CD14-positive monocyte (primary cell): Measurements from ENCODE around the gene DIAPH2. TPM values are rescaled to one million over a fixed set of nuclear protein-coding genes. Genes with fewer than 3 reads are reported as not detected.

ENCODE experiments used
- DNase-seq, 3 donors: peaks; one replicate each; pipeline ENCODE4 v3.0.0-alpha.2; 2011 to 2022
- H2AFZ ChIP-seq: 2 replicates; pipeline ENCODE4 v1.6.0; 2012; ENCODE audit warnings: mild to moderate bottlenecking, low read depth, low read length, inconsistent platforms; ENCODE audit not compliant: insufficient read depth, poor library complexity, severe bottlenecking
- H3K27ac ChIP-seq, 2 donors: 1 replicate in 1 of 2; 2 replicates in 1 of 2; pipeline ENCODE4 v1.5.1; 2012 to 2013; ENCODE audit warnings: low read length in 2 of 2, control low read depth in 1 of 2, inconsistent platforms in 1 of 2, low read depth in 1 of 2, mild to moderate bottlenecking in 1 of 2
- H3K27me3 ChIP-seq, 2 donors: one replicate each; pipeline versions ENCODE4 v1.6.0 to v1.6.1; 2011 to 2013; ENCODE audit warnings: low read length in 2 of 2; ENCODE audit not compliant: control insufficient read depth in 2 of 2, insufficient read depth in 2 of 2
- H3K36me3 ChIP-seq, 2 donors: replicated peaks in 1 of 2; 1 replicate in 1 of 2; 2 replicates in 1 of 2; pipeline versions ENCODE4 v1.5.1 to v1.6.1; 2012 to 2013; ENCODE audit warnings: low read length in 2 of 2, control low read depth in 1 of 2, inconsistent platforms in 1 of 2, mild to moderate bottlenecking in 1 of 2; ENCODE audit not compliant: insufficient read depth in 2 of 2, control insufficient read depth in 1 of 2
- H3K4me1 ChIP-seq, 2 donors: 1 replicate in 1 of 2; 2 replicates in 1 of 2; pipeline versions ENCODE4 v1.5.1 to v1.6.1; 2012 to 2013; ENCODE audit warnings: low read length in 2 of 2, control low read depth in 1 of 2, inconsistent platforms in 1 of 2, mild to moderate bottlenecking in 1 of 2, moderate library complexity in 1 of 2; ENCODE audit not compliant: insufficient read depth in 2 of 2, control insufficient read depth in 1 of 2
- H3K4me2 ChIP-seq: replicated peaks from 2 replicates; pipeline ENCODE3; 2012; ENCODE audit warnings: low read length, moderate library complexity, mild to moderate bottlenecking; ENCODE audit not compliant: poor library complexity, severe bottlenecking; ENCODE audit errors: extremely low read depth
- H3K4me3 ChIP-seq, 3 experiments: fragments of 200-600 bp in 1 of 3; sonication (generic) in 1 of 3; replicated peaks in 1 of 3; 1 replicate in 2 of 3; 2 replicates in 1 of 3; pipeline ENCODE4 v1.5.1; 2011 to 2013; ENCODE audit warnings: low read length in 3 of 3, mild to moderate bottlenecking in 3 of 3, control low read depth in 2 of 3, low read depth in 2 of 3, inconsistent platforms in 1 of 3, moderate library complexity in 1 of 3
- H3K79me2 ChIP-seq: 2 replicates; pipeline ENCODE4 v1.6.0; 2012; ENCODE audit warnings: mild to moderate bottlenecking, control low read depth, inconsistent platforms, low read length, moderate library complexity; ENCODE audit not compliant: insufficient read depth
- H3K9ac ChIP-seq: 2 replicates; pipeline ENCODE4 v1.6.0; 2017; ENCODE audit warnings: low read length, mild to moderate bottlenecking; ENCODE audit not compliant: insufficient read depth, poor library complexity, severe bottlenecking
- H3K9me3 ChIP-seq, 2 donors: replicated peaks in 1 of 2; 1 replicate in 1 of 2; 2 replicates in 1 of 2; pipeline versions ENCODE4 v1.5.1 to v1.6.1; 2012 to 2013; ENCODE audit warnings: low read length in 2 of 2, control low read depth in 1 of 2; ENCODE audit not compliant: control insufficient read depth in 1 of 2, insufficient read depth in 1 of 2
- H4K20me1 ChIP-seq: 2 replicates; pipeline ENCODE4 v1.6.0; 2012; ENCODE audit warnings: mild to moderate bottlenecking, low read length, control low read depth, moderate library complexity; ENCODE audit not compliant: insufficient read depth
- H3K27ac Mint-ChIP-seq, 7 donors: one replicate each; pipeline ENCODE4 v1.8.0; 2020; ENCODE audit warnings: mild to moderate bottlenecking in 7 of 7, mixed read lengths in 7 of 7, moderate library complexity in 6 of 7, inconsistent platforms in 2 of 7
- H3K27me3 Mint-ChIP-seq, 3 donors: one replicate each; pipeline ENCODE4 v1.8.0; 2021 to 2022; ENCODE audit warnings: low read depth in 3 of 3, mild to moderate bottlenecking in 3 of 3, mixed read lengths in 3 of 3, moderate library complexity in 3 of 3, inconsistent platforms in 1 of 3
- H3K36me3 Mint-ChIP-seq, 2 donors: one replicate each; pipeline ENCODE4 v1.8.0; 2020; ENCODE audit warnings: mixed read lengths in 2 of 2, inconsistent platforms in 1 of 2, mild to moderate bottlenecking in 1 of 2
- H3K4me1 Mint-ChIP-seq: one replicate; pipeline ENCODE4 v1.8.0; 2020; ENCODE audit warnings: mild to moderate bottlenecking, mixed read lengths
- H3K4me3 Mint-ChIP-seq, 2 donors: one replicate each; pipeline ENCODE4 v1.8.0; 2020; ENCODE audit warnings: mild to moderate bottlenecking in 2 of 2, mixed read lengths in 2 of 2, moderate library complexity in 1 of 2
- H3K9me3 Mint-ChIP-seq, 7 donors: one replicate each; pipeline ENCODE4 v1.8.0; 2020 to 2022; ENCODE audit warnings: mixed read lengths in 7 of 7, mild to moderate bottlenecking in 6 of 7, moderate library complexity in 6 of 7, inconsistent platforms in 2 of 7
- WGBS: methylation state at CpG from one replicate; pipeline ENCODE4 v1.1.5; 2013; ENCODE audit warnings: missing lambda C conversion rate; ENCODE audit not compliant: insufficient coverage; 5-methylcytosine and 5-hydroxymethylcytosine counted together
- intact Hi-C, 2 donors: fragments of 100-400 bp; cut with micrococcal nuclease; formaldehyde crosslinking; loops; one replicate each; pipeline versions ENCODE4 v1.15.0 to v1.15.1; 2023
- polyA plus RNA-seq, 3 donors: library from polyadenylated mRNA; depleted of rRNA in 1 of 3; unstranded in 2 of 3; stranded (reverse) in 1 of 3; fragments of 300-500 nt in 2 of 3; fragments of >200 nt in 1 of 3; fragmentation: Illumina TruSeq in 2 of 3; gene quantifications; 1 replicate in 2 of 3; 2 replicates in 1 of 3; pipeline ENCODE4 v1.2.3, GENCODE V29; 2012 to 2021
- TF ChIP-seq, protein P1 (sequence below): fragments of 200-600 bp; IDR thresholded peaks from one replicate; pipeline ENCODE4 v1.8.0; 2022; ENCODE audit warnings: antibody characterized with exemption, mild to moderate bottlenecking

The DIAPH2 gene
- polyA plus RNA-seq, 3 donors: 9.5 to 20.5 (median 11.4) TPM

- Mint-ChIP-seq H3K27ac (no peak overlapping the region), H3K9me3 (peaks cover 0 to 1% (median 0%) of the 10 kb centered on the region in 7 donors), H3K36me3 (peaks cover 2 to 4% of the 10 kb centered on the region in 2 donors), H3K4me3 (no peak overlapping the region), H3K4me1 (peaks cover 14% of the 10 kb centered on the region), H3K27me3 (peaks cover 0 to 2% (median 0%) of the 10 kb centered on the region in 3 donors)
- intact Hi-C loops: no loop called here
- peaks cover 0 to 6% of the 10 kb centered on the region in 2 donors for H3K4me1 ChIP-seq
- H3K9me3 ChIP-seq: no peaks in the 10 kb centered on the region
- H3K27ac ChIP-seq: no peak overlapping the region
- H3K4me2 ChIP-seq: no peak overlapping the region
- TF ChIP-seq, protein P1, sequence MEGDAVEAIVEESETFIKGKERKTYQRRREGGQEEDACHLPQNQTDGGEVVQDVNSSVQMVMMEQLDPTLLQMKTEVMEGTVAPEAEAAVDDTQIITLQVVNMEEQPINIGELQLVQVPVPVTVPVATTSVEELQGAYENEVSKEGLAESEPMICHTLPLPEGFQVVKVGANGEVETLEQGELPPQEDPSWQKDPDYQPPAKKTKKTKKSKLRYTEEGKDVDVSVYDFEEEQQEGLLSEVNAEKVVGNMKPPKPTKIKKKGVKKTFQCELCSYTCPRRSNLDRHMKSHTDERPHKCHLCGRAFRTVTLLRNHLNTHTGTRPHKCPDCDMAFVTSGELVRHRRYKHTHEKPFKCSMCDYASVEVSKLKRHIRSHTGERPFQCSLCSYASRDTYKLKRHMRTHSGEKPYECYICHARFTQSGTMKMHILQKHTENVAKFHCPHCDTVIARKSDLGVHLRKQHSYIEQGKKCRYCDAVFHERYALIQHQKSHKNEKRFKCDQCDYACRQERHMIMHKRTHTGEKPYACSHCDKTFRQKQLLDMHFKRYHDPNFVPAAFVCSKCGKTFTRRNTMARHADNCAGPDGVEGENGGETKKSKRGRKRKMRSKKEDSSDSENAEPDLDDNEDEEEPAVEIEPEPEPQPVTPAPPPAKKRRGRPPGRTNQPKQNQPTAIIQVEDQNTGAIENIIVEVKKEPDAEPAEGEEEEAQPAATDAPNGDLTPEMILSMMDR: no peak
- H2AFZ ChIP-seq: no peak overlapping the region
- H3K36me3 ChIP-seq: peaks cover 2 to 6% of the 10 kb centered on the region in 2 donors
- H3K79me2 ChIP-seq: no peaks in the 10 kb centered on the region
- H3K9ac ChIP-seq: no peak overlapping the region
- no peaks in the 10 kb centered on the region for H4K20me1 ChIP-seq
- no peak overlapping the region for H3K4me3 ChIP-seq
- DNase-seq: no peak
- H3K27me3 ChIP-seq: no peaks in the 10 kb centered on the region
- no CpG with 5 or more reads among the region's 2 CpGs for WGBS
Measured at GRCh38 chrX:97344724-97345123, 660.1 kb downstream of the DIAPH2 start.

GRCh38 chrX:97358941-97359340 is 674.3 kb downstream of the DIAPH2 start:
- H3K9me3 ChIP-seq: no peaks in the 10 kb centered on the region
- intact Hi-C loops: no loop called here
- no peak overlapping the region for H2AFZ ChIP-seq
- peaks cover 0 to 8% (median 0%) of the 10 kb centered on the region in 3 donors for H3K27me3 Mint-ChIP-seq
- DNase-seq: no peak
- no peaks in the 10 kb centered on the region for H3K4me1 Mint-ChIP-seq
- no peak overlapping the region for H3K27ac Mint-ChIP-seq
- no peaks in the 10 kb centered on the region for H4K20me1 ChIP-seq
- H3K27me3 ChIP-seq: no peaks in the 10 kb centered on the region
- no peaks in the 10 kb centered on the region for H3K9me3 Mint-ChIP-seq
- no peak overlapping the region for H3K4me3 ChIP-seq
- H3K4me3 Mint-ChIP-seq: no peak overlapping the region
- H3K79me2 ChIP-seq: no peaks in the 10 kb centered on the region
- no CpG with 5 or more reads among the region's 2 CpGs for WGBS
- H3K4me2 ChIP-seq: no peak overlapping the region
- H3K36me3 Mint-ChIP-seq: peaks cover 0 to 1% of the 10 kb centered on the region in 2 donors
- H3K9ac ChIP-seq: no peak overlapping the region
- no peaks in the 10 kb centered on the region for H3K4me1 ChIP-seq
- TF ChIP-seq, protein P1: no peak
- H3K36me3 ChIP-seq: no peaks in the 10 kb centered on the region
- H3K27ac ChIP-seq: no peak overlapping the region
